ENCODE results near the gene NSUN7.
"Not testable (repeated sequence)": the region's sequence is repeated elsewhere in the genome, so short reads cannot be mapped to it uniquely, and the experiment has no call there.

Gene NSUN7

DNA sequence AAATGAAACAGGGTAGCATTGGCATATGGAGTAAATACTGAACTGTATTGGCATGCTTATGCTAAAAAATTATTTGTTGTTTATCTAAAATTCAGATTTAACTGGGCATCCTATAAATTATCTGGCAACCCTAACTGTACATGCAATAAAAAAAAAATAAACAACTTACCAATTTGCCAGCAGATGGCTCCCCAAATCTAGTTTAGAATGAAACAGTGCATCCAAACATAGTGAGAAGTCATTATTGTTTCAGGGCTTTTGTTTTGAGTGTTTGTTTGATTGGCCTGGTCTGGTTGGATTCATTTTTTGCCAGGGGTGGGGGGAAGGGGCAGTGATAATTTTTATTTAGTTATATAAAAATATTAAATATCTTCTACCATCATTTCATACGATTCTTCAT lies 12.8 kb upstream of the NSUN7 start:
- DNase-seq: no peak

DNA sequence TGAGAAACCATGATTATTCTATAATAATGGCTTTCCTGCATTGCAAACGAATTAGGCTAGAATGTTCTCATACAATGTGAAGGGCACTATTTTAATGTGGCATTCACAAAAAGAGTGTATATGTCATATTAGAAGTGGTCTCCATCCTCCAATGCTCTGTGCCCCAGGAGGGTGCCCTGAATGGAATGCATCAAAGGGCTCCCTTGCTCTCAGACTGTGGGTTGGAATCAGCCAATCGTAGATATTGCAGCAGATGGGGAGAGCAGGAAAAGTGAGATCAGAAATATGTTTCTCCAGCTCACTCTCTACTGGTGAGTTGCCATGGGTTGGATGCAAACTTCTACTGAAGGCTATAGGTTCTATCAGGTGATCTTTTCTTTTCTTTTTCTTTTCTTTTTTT lies 11.9 kb upstream of the NSUN7 start:
- no peak for DNase-seq

GRCh38 chr4:40739347-40739746 lies 10.4 kb upstream of the NSUN7 start:
- DNase-seq: no peak

DNA sequence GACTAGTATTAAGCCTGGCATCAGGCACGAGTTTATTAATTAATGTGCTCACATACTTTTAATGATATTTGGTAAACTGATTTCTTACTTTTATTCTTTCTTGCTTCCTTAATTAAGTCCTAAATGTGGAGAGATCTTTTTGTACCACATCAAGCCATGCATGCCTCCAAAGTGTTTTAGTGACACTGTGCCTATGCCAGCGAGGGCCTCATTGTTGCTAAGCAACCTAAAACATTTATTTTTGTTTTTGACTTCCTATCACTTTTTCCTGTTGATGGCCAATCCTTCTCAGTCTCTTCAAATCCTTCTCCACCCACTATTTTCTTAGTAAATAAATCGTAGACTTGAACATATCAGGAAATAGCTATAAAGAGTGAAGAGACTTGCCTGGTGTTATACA lies 5.5 kb upstream of the NSUN7 start:
- no peak for DNase-seq

GRCh38 chr4:40745285-40745984 lies 4.3 kb upstream of the NSUN7 start:
- DNase-seq: no peak

- DNase-seq: no peak
Measured at GRCh38 chr4:40747207-40747835, 2.4 kb upstream of the NSUN7 start.

- DNase-seq: no peak
Measured at GRCh38 chr4:40750461-40751258, 905 bp downstream of the NSUN7 start.

DNA sequence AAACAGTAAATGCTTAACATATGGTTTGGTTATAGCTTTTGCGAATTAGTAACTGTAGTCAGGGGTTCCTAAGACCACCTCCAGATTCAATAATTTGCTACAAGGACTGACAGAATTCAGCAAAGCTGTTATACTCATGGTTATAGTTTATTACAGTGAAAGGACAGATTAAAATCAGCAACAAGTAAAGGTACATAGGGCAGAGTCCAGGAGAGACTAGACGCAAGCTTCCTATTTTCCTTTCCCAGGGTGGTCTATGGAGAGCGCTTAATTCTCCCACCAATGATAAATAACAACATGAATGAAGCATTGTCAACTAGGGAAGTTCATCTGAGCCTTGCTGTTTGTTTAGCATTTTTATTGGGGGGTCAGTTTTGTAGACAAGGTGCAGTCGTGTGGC lies 5.9 kb downstream of the NSUN7 start:
- no peak for DNase-seq

DNA sequence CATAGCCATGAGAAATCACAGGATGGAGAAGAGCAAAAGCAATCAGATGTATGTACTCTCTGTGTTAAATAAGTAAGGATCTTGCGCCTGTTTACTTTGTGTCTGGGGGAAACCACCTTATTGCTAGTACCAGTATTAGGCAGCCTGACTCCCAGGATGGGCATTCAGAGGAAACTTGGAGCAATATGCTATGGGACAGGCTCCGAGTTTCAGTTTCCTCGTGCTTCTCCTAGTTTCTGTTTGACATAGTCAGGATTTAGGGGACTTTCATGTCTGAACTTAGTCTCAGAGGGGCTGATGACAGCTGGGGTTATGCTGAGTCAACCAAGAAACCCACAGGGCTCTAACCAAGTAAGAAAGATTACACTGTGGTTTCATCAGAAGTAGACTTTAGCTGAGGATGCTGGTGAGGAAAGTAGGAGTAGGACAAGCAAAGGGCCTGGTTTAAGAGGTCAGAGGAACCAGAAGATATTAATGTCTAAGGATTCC lies 13.5 kb downstream of the NSUN7 start:
- DNase-seq: no peak

DNA sequence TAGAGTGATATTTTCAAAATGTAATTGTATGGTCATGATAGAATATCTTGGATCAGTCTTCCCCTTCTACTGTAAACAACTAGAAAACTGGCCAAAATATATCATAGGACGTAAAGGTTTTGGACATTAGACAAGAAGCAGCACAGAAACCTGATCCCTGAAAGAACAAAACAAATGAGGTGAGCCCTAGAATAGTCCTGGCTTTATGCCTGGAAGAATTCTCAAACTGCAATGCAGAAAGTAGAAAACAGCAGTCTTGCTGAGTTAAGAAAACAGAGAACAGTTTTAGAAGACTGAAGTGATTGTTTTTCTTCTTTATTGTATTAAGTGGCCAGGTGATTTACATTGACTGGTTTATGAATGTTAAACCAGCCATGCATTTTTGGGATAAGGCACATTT lies 19.5 kb downstream of the NSUN7 start:
- DNase-seq: no peak

DNA sequence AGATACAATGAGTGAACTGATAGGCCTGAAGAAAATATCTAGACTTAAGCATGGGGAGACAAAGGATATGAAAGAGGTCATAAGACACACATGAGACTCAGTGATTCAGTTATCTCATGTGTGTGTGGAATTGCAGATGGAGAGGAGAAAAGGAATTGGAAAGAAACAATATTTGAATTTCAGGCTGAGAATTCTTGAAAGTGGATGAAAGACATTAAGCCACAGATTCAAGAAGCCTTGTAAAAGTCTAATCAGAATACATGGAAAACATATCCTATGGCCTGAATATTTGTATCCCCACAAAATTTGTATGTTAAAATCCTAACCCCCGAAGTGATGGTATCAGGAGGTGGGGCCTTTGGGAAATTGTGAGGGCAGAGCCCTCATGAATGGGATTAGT lies 28.3 kb downstream of the NSUN7 start:
- DNase-seq: no peak

GRCh38 chr4:40782876-40783275 lies 33.1 kb downstream of the NSUN7 start:
- DNase-seq: no peak

GRCh38 chr4:40785727-40786126 lies 36.0 kb downstream of the NSUN7 start:
- no peak for DNase-seq

GRCh38 chr4:40788331-40788730 lies 38.6 kb downstream of the NSUN7 start:
- DNase-seq: no peak

GRCh38 chr4:40789031-40789430 lies 39.3 kb downstream of the NSUN7 start:
- no peak for DNase-seq

DNA sequence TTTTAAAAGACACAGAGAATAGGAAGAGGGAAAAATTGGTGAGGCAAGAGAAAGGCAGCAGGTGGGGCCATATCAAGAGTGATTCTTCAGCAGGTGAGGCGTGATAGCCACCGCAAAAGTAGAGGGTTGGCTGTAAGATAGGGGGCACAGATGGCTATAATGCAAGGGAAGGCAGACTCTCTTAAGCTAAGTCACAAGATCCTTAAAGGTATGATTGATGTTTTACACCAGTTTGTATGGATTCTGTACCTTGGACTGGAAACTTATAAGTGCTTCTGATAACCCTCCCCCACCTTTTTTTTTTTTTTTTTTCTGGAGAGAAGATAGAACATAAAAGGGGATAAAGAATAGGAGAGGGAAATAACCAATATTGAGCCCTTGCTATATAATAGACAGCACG lies 40.0 kb downstream of the NSUN7 start:
- DNase-seq: no peak

DNA sequence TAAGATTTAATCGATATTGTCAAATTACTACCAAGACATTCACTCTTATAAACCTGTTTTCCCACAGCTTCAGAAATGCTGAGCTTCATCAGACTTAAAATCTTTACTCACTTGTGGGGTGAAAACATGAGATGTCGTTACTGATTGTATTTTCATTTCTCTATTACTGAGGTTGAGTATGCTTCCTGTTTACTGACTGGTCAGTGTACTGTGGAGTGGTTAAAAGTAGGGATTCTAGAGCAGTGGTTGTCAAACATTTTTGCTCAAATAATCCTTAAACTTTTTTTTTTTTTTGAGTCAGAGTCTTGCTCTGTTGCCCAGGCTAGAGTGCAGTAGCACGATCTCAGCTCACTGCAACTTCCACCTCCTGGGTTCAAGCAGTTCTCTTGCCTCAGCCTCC lies 50.3 kb downstream of the NSUN7 start:
- no peak for DNase-seq

GRCh38 chr4:40804598-40804997 lies 54.8 kb downstream of the NSUN7 start:
- DNase-seq: no peak

GRCh38 chr4:40808926-40809457 lies 59.2 kb downstream of the NSUN7 start:
- no peak for DNase-seq

GRCh38 chr4:40811956-40812355 lies 62.2 kb downstream of the NSUN7 start:
- no peak for DNase-seq

DNA sequence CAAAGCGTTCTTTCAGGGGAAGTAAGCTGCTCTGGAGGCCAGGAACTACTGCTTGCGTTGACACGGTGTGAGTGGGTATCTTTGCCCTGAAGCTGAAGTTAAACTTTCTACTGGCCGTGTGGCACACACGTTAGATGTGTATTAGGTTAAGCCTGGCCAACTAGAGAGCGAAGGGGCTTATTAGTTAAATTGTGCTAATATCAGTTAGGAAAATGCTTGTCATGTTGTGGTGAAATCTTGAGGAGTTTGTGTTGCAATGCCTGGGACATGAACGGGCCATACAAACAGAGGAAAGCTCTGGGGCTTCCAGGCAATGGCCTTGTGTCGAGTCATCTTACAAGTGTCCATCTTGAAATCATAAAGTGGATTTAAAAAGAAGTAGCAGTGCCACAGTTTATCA lies 62.6 kb downstream of the NSUN7 start:
- no peak for DNase-seq

GRCh38 chr4:40812856-40813255 lies 63.1 kb downstream of the NSUN7 start:
- no peak for DNase-seq

DNA sequence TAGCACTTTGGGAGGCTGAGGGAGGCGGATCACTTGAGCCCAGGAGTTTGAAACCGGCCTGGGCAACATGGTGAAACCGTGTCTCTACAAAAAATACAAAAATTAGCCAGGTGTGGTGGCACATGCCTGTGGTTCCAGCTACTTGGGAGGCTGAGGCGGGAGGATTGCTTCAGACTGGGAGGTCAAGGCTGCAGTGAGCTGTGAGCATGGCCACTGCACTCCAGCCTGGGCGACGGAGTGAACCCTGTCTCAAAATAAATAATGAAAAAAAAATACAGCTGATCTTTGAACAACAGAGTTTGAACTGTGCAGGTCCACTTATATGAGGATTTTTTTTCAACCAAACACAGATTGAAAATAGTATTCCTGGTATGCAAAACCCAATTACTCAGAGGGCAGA lies 67.4 kb downstream of the NSUN7 start:
- not testable (repeated sequence) for DNase-seq

GRCh38 chr4:40820101-40820500 lies 70.3 kb downstream of the NSUN7 start:
- no peak for DNase-seq

All from activated effector memory CD4-positive, alpha-beta T cell treated with Interleukin-2 at 50 U/mL for 16 hours (primary cell).